Mesenchymal stem cell (in vitro differentiated cells and primary cell): ENCODE data around the gene OR2T2. TPM values are rescaled to one million over a fixed set of nuclear protein-coding genes. Genes with fewer than 3 reads are reported as not detected.
A peak's percentile ranks its signal among the peaks of the same experiment; 100 is the strongest.
"Not testable (repeated sequence)": the region's sequence is repeated elsewhere in the genome, so short reads cannot be mapped to it uniquely, and the experiment has no call there.

Experiments
- DNase-seq: peaks from one replicate; pipeline ENCODE4 v3.0.0-alpha.2; 2013
- H2AFZ ChIP-seq: one replicate; pipeline ENCODE4 v1.6.1; 2013; ENCODE audit warnings: low read depth, mild to moderate bottlenecking, control low read depth, inconsistent platforms, low read length, moderate library complexity
- H2AK5ac ChIP-seq: 2 replicates; pipeline ENCODE4 v1.6.1; 2013; ENCODE audit warnings: low read length, moderate library complexity, mild to moderate bottlenecking, inconsistent platforms; ENCODE audit not compliant: severe bottlenecking
- H2BK120ac ChIP-seq: one replicate; pipeline ENCODE4 v1.6.1; 2013; ENCODE audit warnings: low read depth, mild to moderate bottlenecking, inconsistent platforms, low read length, moderate library complexity
- H2BK12ac ChIP-seq, 2 experiments: one replicate each; pipeline ENCODE4 v1.6.1; 2013; ENCODE audit warnings: inconsistent platforms in 2 of 2, low read length in 2 of 2, mild to moderate bottlenecking in 2 of 2, moderate library complexity in 2 of 2, control low read depth in 1 of 2
- H2BK15ac ChIP-seq: one replicate; pipeline ENCODE4 v1.6.1; 2013; ENCODE audit warnings: mild to moderate bottlenecking, low read depth, inconsistent platforms; ENCODE audit not compliant: poor library complexity, severe bottlenecking
- H2BK5ac ChIP-seq: 2 replicates; pipeline ENCODE4 v1.6.1; 2013; ENCODE audit warnings: low read depth, mild to moderate bottlenecking, low read length, control low read depth, inconsistent platforms; ENCODE audit not compliant: poor library complexity, severe bottlenecking
- H3K14ac ChIP-seq, 2 experiments: one replicate each; pipeline ENCODE4 v1.6.1; 2013; ENCODE audit warnings: inconsistent platforms in 2 of 2, low read length in 2 of 2, control low read depth in 1 of 2, mild to moderate bottlenecking in 1 of 2, moderate library complexity in 1 of 2
- H3K18ac ChIP-seq, 2 experiments: one replicate each; pipeline ENCODE4 v1.6.1; 2013; ENCODE audit warnings: inconsistent platforms in 2 of 2, low read length in 2 of 2, control low read depth in 1 of 2, low read depth in 1 of 2, mild to moderate bottlenecking in 1 of 2
- H3K23ac ChIP-seq, 2 experiments: one replicate each; pipeline ENCODE4 v1.6.1; 2013; ENCODE audit warnings: inconsistent platforms in 2 of 2, low read length in 2 of 2, mild to moderate bottlenecking in 2 of 2, moderate library complexity in 2 of 2, control low read depth in 1 of 2
- H3K27ac ChIP-seq: 2 replicates; pipeline ENCODE4 v1.5.1; 2013; ENCODE audit warnings: mild to moderate bottlenecking, moderate library complexity, low read length, control low read depth, inconsistent platforms; ENCODE audit not compliant: poor library complexity, severe bottlenecking
- H3K27me3 ChIP-seq, 2 experiments: 2 replicates each; pipeline versions ENCODE4 v1.6.1 to v1.7.0; 2013; ENCODE audit warnings: low read length in 2 of 2, mild to moderate bottlenecking in 2 of 2, moderate library complexity in 2 of 2, control low read depth in 1 of 2, inconsistent platforms in 1 of 2; ENCODE audit not compliant: control insufficient read depth in 1 of 2, insufficient read depth in 1 of 2
- H3K36me3 ChIP-seq, 2 experiments: 2 replicates each; pipeline versions ENCODE4 v1.6.1 to v1.7.0; 2013; ENCODE audit warnings: low read length in 2 of 2, control low read depth in 1 of 2, inconsistent platforms in 1 of 2, low read depth in 1 of 2, mild to moderate bottlenecking in 1 of 2; ENCODE audit not compliant: insufficient read depth in 2 of 2, control insufficient read depth in 1 of 2
- H3K4ac ChIP-seq, 2 experiments: one replicate each; pipeline ENCODE4 v1.6.1; 2013; ENCODE audit warnings: inconsistent platforms in 2 of 2, low read length in 2 of 2, mild to moderate bottlenecking in 2 of 2, moderate library complexity in 2 of 2, control low read depth in 1 of 2, low read depth in 1 of 2
- H3K4me1 ChIP-seq: 2 replicates; pipeline ENCODE4 v1.6.1; 2013; ENCODE audit warnings: low read depth, low read length, control low read depth; ENCODE audit not compliant: control insufficient read depth, insufficient read depth
- H3K4me2 ChIP-seq: 2 replicates; pipeline ENCODE4 v1.6.1; 2013; ENCODE audit warnings: low read length, mild to moderate bottlenecking, inconsistent platforms; ENCODE audit not compliant: poor library complexity, severe bottlenecking
- H3K4me3 ChIP-seq, 2 experiments: 2 replicates each; pipeline versions ENCODE4 v1.5.1 to v1.7.0; 2013; ENCODE audit warnings: low read length in 2 of 2, mild to moderate bottlenecking in 2 of 2, control low read depth in 1 of 2, low read depth in 1 of 2; ENCODE audit not compliant: insufficient read depth in 1 of 2
- H3K79me1 ChIP-seq: replicated peaks from 2 replicates; pipeline ENCODE4 v1.6.1; 2013; ENCODE audit warnings: mild to moderate bottlenecking, control low read depth, low read length, inconsistent platforms; ENCODE audit not compliant: poor library complexity, severe bottlenecking
- H3K9ac ChIP-seq: 2 replicates; pipeline ENCODE4 v1.7.0; 2013; ENCODE audit warnings: mild to moderate bottlenecking, low read length, moderate library complexity
- H3K9me3 ChIP-seq: 2 replicates; pipeline ENCODE4 v1.7.0; 2013; ENCODE audit warnings: mild to moderate bottlenecking, low read length; ENCODE audit not compliant: control insufficient read depth
- H4K8ac ChIP-seq: one replicate; pipeline ENCODE4 v1.6.1; 2013; ENCODE audit warnings: inconsistent platforms, mild to moderate bottlenecking, low read length, moderate library complexity
- H4K91ac ChIP-seq: one replicate; pipeline ENCODE4 v1.6.1; 2013; ENCODE audit warnings: mild to moderate bottlenecking, low read length, inconsistent platforms
- WGBS: methylation state at CpG from one replicate; pipeline ENCODE4 v1.1.7; 2013; ENCODE audit warnings: mixed read lengths; 5-methylcytosine and 5-hydroxymethylcytosine counted together
- polyA plus RNA-seq, 2 experiments: library from polyadenylated mRNA; stranded (reverse); fragments of 200-250 nt; gene quantifications; one replicate each; pipeline ENCODE4 v1.2.3, GENCODE V29; 2013

OR2T2 gene, protein sequence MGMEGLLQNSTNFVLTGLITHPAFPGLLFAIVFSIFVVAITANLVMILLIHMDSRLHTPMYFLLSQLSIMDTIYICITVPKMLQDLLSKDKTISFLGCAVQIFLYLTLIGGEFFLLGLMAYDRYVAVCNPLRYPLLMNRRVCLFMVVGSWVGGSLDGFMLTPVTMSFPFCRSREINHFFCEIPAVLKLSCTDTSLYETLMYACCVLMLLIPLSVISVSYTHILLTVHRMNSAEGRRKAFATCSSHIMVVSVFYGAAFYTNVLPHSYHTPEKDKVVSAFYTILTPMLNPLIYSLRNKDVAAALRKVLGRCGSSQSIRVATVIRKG
- polyA plus RNA-seq (2013, experiment 1 of 2), result not detected
- polyA plus RNA-seq (2013, experiment 2 of 2), result not detected

GRCh38 chr1:248445399-248445798, at the start of gene OR2T2:
OR2T2 (plus strand) TSS chr1:248445637; CDS start chr1:248452798, 7,161 bp downstream.
- H3K18ac ChIP-seq, H2AK5ac ChIP-seq, H4K8ac ChIP-seq, H2BK5ac ChIP-seq, H3K36me3 ChIP-seq, H2BK120ac ChIP-seq, DNase-seq, H3K4ac ChIP-seq, H3K27me3 ChIP-seq, H3K4me1 ChIP-seq, H2BK15ac ChIP-seq, H3K4me3 ChIP-seq, H2BK12ac ChIP-seq, H3K27ac ChIP-seq, H3K9me3 ChIP-seq, H3K9ac ChIP-seq, H2AFZ ChIP-seq, H3K23ac ChIP-seq, H4K91ac ChIP-seq, H3K4me2 ChIP-seq, H3K79me1 ChIP-seq, H3K14ac ChIP-seq: not testable (repeated sequence)
- no CpG with 5 or more reads among the region's 2 CpGs for WGBS

- H3K27me3 ChIP-seq, result no peaks in the 10 kb centered on the region
These were observed 42.7 kb upstream of the OR2T2 start, which contains the start of gene OR2T1 for GRCh38 chr1:248402748-248403147. OR2T1 (plus strand) TSS chr1:248403048; CDS start chr1:248406148, 3,100 bp downstream.

DNA sequence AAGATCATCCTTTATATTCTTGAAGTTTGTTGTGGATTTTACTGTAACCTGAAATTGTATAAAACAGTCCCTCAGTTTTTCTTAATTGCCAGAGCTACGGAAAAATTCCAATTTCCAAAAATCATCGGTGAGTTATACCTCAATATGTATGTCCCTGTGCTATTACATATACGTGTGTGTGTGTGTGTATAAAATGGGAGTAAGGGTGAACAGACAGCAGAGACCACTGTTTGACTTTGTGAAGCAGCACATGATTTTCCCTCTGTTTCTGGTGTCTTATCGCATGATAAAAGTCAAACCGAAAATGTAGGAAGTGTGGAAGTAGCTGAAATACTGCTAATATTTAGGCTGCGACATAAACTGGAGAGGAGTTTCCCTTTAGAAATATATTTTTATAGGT, 41.4 kb upstream of the OR2T2 start:
- no peaks in the 10 kb centered on the region for H3K36me3 ChIP-seq
- H2BK15ac ChIP-seq, result no peak overlapping the region
- no peak overlapping the region for H2AFZ ChIP-seq
- no peak overlapping the region for H3K4me2 ChIP-seq
- peak; percentile 14 for DNase-seq
- peaks cover 21% of the 10 kb centered on the region for H3K9me3 ChIP-seq
- H2BK12ac ChIP-seq, result no peak overlapping the region
- H2AK5ac ChIP-seq, result no peak overlapping the region
- no peaks in the 10 kb centered on the region for H3K27me3 ChIP-seq
- no peak overlapping the region for H2BK5ac ChIP-seq
- 73% methylated on average over 5 of the region's 6 CpGs for WGBS
- H3K27ac ChIP-seq, result no peak overlapping the region
- H3K9ac ChIP-seq, result no peak overlapping the region
- H4K8ac ChIP-seq, result no peak overlapping the region
- no peaks in the 10 kb centered on the region for H3K4me1 ChIP-seq
- no peak overlapping the region for H3K23ac ChIP-seq
- no peak overlapping the region for H3K4me3 ChIP-seq
- no peak overlapping the region for H2BK120ac ChIP-seq
- no peak overlapping the region for H3K18ac ChIP-seq
- H4K91ac ChIP-seq, result no peak overlapping the region
- no peak overlapping the region for H3K14ac ChIP-seq
- no peak overlapping the region for H3K4ac ChIP-seq
- H3K79me1 ChIP-seq, result no peaks in the 10 kb centered on the region

More at GRCh38 chr1:248402748-248403147, 42.7 kb upstream of the OR2T2 start, which contains the start of gene OR2T1:
- H4K8ac ChIP-seq, result no peak within 1 kb of the TSS
- no peak within 1 kb of the TSS for H3K18ac ChIP-seq
- H2BK12ac ChIP-seq, result no peak within 1 kb of the TSS
- no peak within 1 kb of the TSS for H2AFZ ChIP-seq
- no peak within 1 kb of the TSS for H3K4me3 ChIP-seq
- no peak within 1 kb of the TSS for H3K4me2 ChIP-seq
- no peak within 1 kb of the TSS for H2BK120ac ChIP-seq
- no peak within 1 kb of the TSS for H2BK15ac ChIP-seq
- H3K4me1 ChIP-seq, result no peaks in the 10 kb centered on the region
- no peak within 1 kb of the TSS for H2AK5ac ChIP-seq
- no peak within 1 kb of the TSS for H3K4ac ChIP-seq
- H3K27ac ChIP-seq, result no peak within 1 kb of the TSS
- no CpG with 5 or more reads among the region's 3 CpGs for WGBS
- H2BK5ac ChIP-seq, result no peak within 1 kb of the TSS
- H4K91ac ChIP-seq, result no peak within 1 kb of the TSS
- H3K9ac ChIP-seq, result no peak within 1 kb of the TSS
- H3K36me3 ChIP-seq, result no peaks in the 10 kb centered on the region
- no peak within 1 kb of the TSS for H3K23ac ChIP-seq
- H3K14ac ChIP-seq, result no peak within 1 kb of the TSS
- DNase-seq, result no peak
- no peaks in the 10 kb centered on the region for H3K79me1 ChIP-seq
- peaks cover 21% of the 10 kb centered on the region for H3K9me3 ChIP-seq

DNA sequence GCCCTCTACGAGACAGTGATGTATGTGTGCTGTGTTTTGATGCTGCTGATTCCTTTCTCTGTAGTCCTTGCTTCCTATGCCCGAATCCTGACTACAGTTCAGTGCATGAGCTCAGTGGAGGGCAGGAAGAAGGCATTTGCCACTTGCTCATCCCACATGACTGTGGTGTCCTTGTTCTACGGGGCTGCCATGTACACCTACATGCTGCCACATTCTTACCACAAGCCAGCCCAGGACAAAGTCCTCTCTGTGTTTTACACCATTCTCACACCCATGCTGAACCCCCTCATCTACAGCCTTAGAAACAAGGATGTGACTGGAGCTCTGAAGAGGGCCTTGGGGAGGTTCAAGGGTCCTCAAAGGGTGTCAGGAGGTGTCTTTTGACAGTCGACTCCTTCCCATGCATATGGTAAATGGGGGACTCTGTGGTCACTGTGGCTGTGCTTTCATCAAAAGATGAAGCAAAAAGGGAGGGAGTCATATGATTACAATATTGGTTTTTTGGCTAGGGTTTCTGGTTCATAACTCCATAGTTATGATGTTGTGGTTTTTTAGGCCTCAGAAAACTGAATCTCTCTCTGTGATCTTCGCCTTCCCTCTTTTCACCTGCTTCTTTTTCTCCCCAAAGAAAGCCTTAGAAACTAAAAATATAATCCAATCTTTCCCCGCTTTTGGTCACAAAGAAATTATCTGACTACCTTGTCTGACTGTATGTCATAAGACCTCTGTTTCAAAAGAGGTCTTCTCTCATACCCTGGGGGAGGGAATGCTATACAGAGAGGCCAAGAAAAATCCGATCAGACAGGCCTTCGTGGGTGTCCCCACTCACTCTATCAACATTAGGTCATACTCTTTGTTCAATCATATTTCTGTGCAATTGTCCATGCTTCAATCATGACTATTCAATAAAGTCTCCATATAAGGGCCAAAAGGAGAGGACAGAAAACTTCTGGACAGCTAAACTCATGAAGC, 38.4 kb upstream of the OR2T2 start:
- Histone ChIP-seq H3K9me3 (peaks cover 36% of the 10 kb centered on the region), H2BK5ac (no peak overlapping the region), H4K91ac (no peak overlapping the region), H3K27ac (no peak overlapping the region), H3K23ac (no peak overlapping the region), H3K4me3 (no peak overlapping the region), H2AK5ac (no peak overlapping the region), H3K4me1 (no peaks in the 10 kb centered on the region), H3K4ac (no peak overlapping the region), H3K9ac (no peak overlapping the region), H3K4me2 (no peak overlapping the region), H2BK12ac (no peak overlapping the region), H3K18ac (no peak overlapping the region), H2BK15ac (no peak overlapping the region), H3K14ac (no peak overlapping the region), H3K27me3 (no peaks in the 10 kb centered on the region), H2AFZ (no peak overlapping the region), H3K79me1 (no peaks in the 10 kb centered on the region), H4K8ac (no peak overlapping the region), H2BK120ac (no peak overlapping the region), H3K36me3 (no peaks in the 10 kb centered on the region)
- 41% methylated on average over 8 of the region's 8 CpGs for WGBS
- no peak for DNase-seq
